Measurements from ENCODE around the gene SYNJ2. TPM values are rescaled to one million over a fixed set of nuclear protein-coding genes. Genes with fewer than 3 reads are reported as not detected.

SYNJ2 gene
- total and polyA plus RNA-seq, 11 donors, result 7.5 to 27.0 (median 18.2) TPM

DNA sequence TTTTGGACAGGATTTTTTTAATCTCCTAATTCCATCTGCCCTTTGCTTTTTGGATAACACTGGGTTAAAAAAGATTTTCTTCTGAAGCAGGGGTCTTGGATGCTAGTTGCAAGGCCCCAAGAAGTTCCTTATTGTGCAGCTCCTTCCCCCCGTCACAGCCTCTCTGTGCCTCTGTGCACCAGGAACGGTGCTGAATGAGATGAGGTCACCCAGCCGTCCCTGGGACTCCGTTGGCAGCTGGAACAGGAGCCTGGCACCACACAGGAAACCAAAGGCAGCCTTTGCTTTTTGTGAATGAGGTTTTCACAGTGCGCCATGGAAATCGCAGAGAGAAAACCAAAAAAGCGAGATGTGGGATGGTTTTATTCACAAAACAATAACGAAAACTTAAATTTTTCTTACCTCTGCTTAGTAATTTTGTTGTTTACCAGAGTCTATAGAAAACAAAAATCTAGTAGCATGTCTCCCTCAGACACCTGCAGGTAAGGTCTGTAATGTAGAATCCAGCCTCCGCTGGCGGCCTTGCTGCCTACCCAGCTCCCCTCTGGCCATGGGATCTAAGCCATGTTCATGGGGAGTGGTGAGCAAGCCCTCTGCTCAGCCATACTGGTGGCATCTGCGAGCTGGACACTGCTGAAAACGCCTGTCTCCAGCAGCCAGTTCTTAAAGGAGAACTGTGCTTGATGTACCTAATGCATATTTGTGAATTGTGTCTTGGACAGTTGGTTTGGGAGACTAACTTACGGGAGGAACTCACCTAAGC, 40.4 kb upstream of the SYNJ2 start:
- Histone ChIP-seq H3K27me3 (no peaks in the 10 kb centered on the region), H3K36me3 (peaks cover 0 to 99% (median 92%) of the 10 kb centered on the region in 9 donors), H3K27ac (no peak overlapping the region), H3K4me3 (no peak overlapping the region), H3K9me3 (no peaks in the 10 kb centered on the region), H3K4me1 (no peaks in the 10 kb centered on the region)
- WGBS, 4 donors, result 85 to 89% (median 88%) methylated on average over 12 to 13 of the region's 13 CpGs
- DNase-seq, result no peak
- intact Hi-C loops (cut with DNase I), result loop anchor here in 2 of 10 donors (10.0 kb wide), 2 partner anchors 186 to 626 kb away; no protein-coding TSS in a partner anchor
- no peak for ATAC-seq
- no peak for TF ChIP-seq POLR2A (IDR thresholded peaks at IDR 0.05)
- TF ChIP-seq, protein P1, sequence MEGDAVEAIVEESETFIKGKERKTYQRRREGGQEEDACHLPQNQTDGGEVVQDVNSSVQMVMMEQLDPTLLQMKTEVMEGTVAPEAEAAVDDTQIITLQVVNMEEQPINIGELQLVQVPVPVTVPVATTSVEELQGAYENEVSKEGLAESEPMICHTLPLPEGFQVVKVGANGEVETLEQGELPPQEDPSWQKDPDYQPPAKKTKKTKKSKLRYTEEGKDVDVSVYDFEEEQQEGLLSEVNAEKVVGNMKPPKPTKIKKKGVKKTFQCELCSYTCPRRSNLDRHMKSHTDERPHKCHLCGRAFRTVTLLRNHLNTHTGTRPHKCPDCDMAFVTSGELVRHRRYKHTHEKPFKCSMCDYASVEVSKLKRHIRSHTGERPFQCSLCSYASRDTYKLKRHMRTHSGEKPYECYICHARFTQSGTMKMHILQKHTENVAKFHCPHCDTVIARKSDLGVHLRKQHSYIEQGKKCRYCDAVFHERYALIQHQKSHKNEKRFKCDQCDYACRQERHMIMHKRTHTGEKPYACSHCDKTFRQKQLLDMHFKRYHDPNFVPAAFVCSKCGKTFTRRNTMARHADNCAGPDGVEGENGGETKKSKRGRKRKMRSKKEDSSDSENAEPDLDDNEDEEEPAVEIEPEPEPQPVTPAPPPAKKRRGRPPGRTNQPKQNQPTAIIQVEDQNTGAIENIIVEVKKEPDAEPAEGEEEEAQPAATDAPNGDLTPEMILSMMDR (IDR thresholded peaks at IDR 0.05), result no peak

DNA sequence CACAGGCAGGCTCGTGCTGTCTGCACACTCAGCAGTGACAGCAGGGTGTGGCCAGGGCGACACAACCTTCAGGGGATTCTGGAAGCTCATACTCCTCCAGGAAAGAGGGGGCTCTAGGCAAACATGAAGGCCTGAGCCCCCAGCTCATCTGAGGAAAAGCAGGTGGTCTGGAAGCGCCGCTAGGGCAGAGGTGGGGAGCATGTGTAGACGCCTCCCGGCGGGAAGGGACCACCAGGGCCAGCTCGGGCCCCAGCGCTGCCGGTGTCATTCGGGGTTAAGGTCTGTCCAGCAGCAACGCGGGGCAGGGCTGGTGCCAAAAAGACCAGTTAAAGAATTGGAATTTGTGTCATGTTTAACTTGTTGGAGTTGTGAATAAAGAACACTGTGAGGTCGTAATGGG, 39.3 kb upstream of the SYNJ2 start:
- no peak overlapping the region for H3K27ac ChIP-seq
- peaks cover 0 to 3% (median 0%) of the 10 kb centered on the region in 12 donors for H3K4me1 ChIP-seq
- H3K27me3 ChIP-seq, result no peaks in the 10 kb centered on the region
- DNase-seq, result no peak
- TF ChIP-seq, protein P1 (IDR thresholded peaks at IDR 0.05), result no peak
- no peak for TF ChIP-seq POLR2A (IDR thresholded peaks at IDR 0.05)
- no peaks in the 10 kb centered on the region for H3K9me3 ChIP-seq
- intact Hi-C loops (cut with DNase I), result loop anchor here in 2 of 10 donors (10.0 kb wide), 2 partner anchors 188 to 628 kb away; no protein-coding TSS in a partner anchor
- no peak overlapping the region for H3K4me3 ChIP-seq
- 90 to 95% (median 92%) methylated on average over 14 of the region's 14 CpGs for WGBS, 4 donors
- H3K36me3 ChIP-seq, result peaks cover 0 to 88% (median 82%) of the 10 kb centered on the region in 9 donors
- no peak for ATAC-seq

DNA sequence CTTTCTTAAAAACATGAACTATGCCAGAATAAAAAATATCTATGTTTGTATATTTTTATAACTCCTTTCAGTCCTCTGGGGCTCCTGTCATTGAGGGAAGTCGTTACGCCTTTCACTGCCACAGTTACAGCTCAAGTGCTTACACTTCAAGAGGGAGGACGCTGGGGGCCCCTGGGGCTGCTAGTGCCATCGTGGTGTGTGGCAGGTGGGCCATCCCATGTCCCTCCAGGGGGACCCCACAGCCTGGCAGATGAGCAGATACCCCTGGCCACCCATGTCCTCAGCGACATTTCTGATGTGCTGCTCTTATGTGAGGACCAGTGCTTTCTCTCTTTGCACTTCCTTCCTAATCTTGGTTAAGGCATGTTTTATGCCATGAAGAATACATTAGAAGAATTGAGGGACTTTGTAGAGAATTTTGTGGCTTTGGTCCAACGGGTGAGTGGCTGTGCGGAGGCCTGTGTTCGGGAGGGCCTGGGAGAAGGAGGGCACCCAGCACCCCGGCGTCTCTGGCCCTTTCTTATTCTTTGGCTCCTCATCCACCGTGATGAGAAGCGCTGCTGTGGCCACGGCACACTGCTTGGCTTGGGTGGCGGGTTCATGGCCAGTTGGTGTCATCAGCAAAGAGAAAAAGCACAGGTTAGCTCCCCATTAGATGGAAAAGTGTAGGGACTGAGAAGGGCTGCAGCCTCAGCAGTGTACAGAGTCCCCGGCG, 38.3 kb upstream of the SYNJ2 start:
- H3K9me3 ChIP-seq, result no peaks in the 10 kb centered on the region
- TF ChIP-seq POLR2A (IDR thresholded peaks at IDR 0.05), result no peak
- TF ChIP-seq, protein P1 (IDR thresholded peaks at IDR 0.05), result no peak
- no peak overlapping the region for H3K4me3 ChIP-seq
- H3K36me3 ChIP-seq, result peaks cover 0 to 78% (median 71%) of the 10 kb centered on the region in 9 donors
- no peak overlapping the region for H3K27ac ChIP-seq
- no peaks in the 10 kb centered on the region for H3K27me3 ChIP-seq
- WGBS, 4 donors, result 88 to 92% (median 89%) methylated on average over 16 of the region's 16 CpGs
- intact Hi-C loops (cut with DNase I), result loop anchor here in 2 of 10 donors (10.0 kb wide), 2 partner anchors 189 to 629 kb away; no protein-coding TSS in a partner anchor
- no peak for ATAC-seq
- H3K4me1 ChIP-seq, result peaks cover 0 to 3% (median 0%) of the 10 kb centered on the region in 12 donors
- no peak for DNase-seq

DNA sequence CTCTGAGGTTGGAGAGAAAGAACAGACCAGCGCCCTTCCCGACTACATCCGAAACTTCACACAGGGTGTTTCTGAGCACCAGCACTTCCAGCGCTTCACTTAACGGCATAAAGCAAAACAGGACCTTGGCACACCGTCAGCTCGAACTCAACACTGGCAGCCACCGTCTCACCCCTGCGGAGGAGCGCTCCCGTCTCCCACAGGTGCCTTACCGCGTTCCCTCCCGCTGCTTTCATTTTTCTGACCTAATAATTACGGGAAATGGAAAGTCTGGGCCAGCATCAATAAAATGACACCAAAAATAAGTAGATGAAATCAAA, 37.7 kb upstream of the SYNJ2 start:
- H3K4me1 ChIP-seq, result peaks cover 0 to 3% (median 0%) of the 10 kb centered on the region in 12 donors
- 87 to 98% (median 95%) methylated on average over 15 of the region's 15 CpGs for WGBS, 4 donors
- H3K4me3 ChIP-seq, result no peak overlapping the region
- DNase-seq, result no peak
- no peaks in the 10 kb centered on the region for H3K27me3 ChIP-seq
- no peaks in the 10 kb centered on the region for H3K9me3 ChIP-seq
- intact Hi-C loops (cut with DNase I), result loop anchor here in 2 of 10 donors (10.0 kb wide), 2 partner anchors 189 to 629 kb away; no protein-coding TSS in a partner anchor
- ATAC-seq, result no peak
- H3K36me3 ChIP-seq, result peaks cover 0 to 73% (median 66%) of the 10 kb centered on the region in 9 donors
- no peak for TF ChIP-seq POLR2A (IDR thresholded peaks at IDR 0.05)
- TF ChIP-seq, protein P1 (IDR thresholded peaks at IDR 0.05), result no peak
- H3K27ac ChIP-seq, result no peak overlapping the region

Data from heart left ventricle (tissue), 16 donors.